BJ (cell line): Measurements from ENCODE around the gene ZFYVE28. TPM values are rescaled to one million over a fixed set of nuclear protein-coding genes. Genes with fewer than 3 reads are reported as not detected.

Experiments
- CTCF ChIA-PET: fragments of 350-600 bp; formaldehyde crosslinking; extraction: SDS; loops from one replicate; lab custom pipeline; 2021; ENCODE audit warnings: antibody characterized with exemption, inconsistent platforms; lab: Yijun Ruan, JAX
- POLR2A ChIA-PET: fragments of 300-600 bp; sonication (Branson Sonifier 250); formaldehyde crosslinking; extraction: SDS; loops from one replicate; lab custom pipeline; 2021; ENCODE audit warnings: antibody characterized with exemption; lab: Charles Lee
- DNase-seq: peaks from one replicate; pipeline ENCODE4 v3.0.0-alpha.2; 2011; ENCODE audit warnings: low read depth
- H3K27me3 ChIP-seq: 2 replicates; pipeline ENCODE4 v1.6.0; 2011; ENCODE audit warnings: low read length; ENCODE audit not compliant: control insufficient read depth, insufficient read depth
- H3K36me3 ChIP-seq: 2 replicates; pipeline ENCODE4 v1.5.1; 2011; ENCODE audit warnings: low read length; ENCODE audit not compliant: control insufficient read depth, insufficient read depth
- H3K4me3 ChIP-seq: 2 replicates; pipeline ENCODE4 v1.5.1; 2011; ENCODE audit warnings: low read depth, mild to moderate bottlenecking, control low read depth, low read length
- polyA plus RNA-seq: library from polyadenylated mRNA; depleted of rRNA; stranded (reverse); fragments of >200 nt; gene quantifications from 2 replicates; pipeline ENCODE4 v1.2.3, GENCODE V29; 2011
- TF ChIP-seq, protein P1 (sequence below): IDR thresholded peaks from 2 replicates; pipeline ENCODE4 v1.5.1; 2011; ENCODE audit warnings: low read depth, mild to moderate bottlenecking, control low read depth, inconsistent platforms, low read length, moderate library complexity; ENCODE audit not compliant: insufficient read depth

Gene ZFYVE28
- polyA plus RNA-seq, 1 experiment, result 4.4 TPM

- DNase-seq, result no peak
- CTCF ChIA-PET, result interaction anchor here (1.3 to 1.5 kb wide), 2 partner anchors 10 to 241 kb away, joined by 5 to 9 read pairs; no protein-coding TSS in a partner anchor
- Histone ChIP-seq H3K4me3 (no peak overlapping the region), H3K27me3 (peaks cover 1% of the 10 kb centered on the region; the same call in 1 of the 2 replicates), H3K36me3 (no peaks in the 10 kb centered on the region)
- TF ChIP-seq, protein P1, sequence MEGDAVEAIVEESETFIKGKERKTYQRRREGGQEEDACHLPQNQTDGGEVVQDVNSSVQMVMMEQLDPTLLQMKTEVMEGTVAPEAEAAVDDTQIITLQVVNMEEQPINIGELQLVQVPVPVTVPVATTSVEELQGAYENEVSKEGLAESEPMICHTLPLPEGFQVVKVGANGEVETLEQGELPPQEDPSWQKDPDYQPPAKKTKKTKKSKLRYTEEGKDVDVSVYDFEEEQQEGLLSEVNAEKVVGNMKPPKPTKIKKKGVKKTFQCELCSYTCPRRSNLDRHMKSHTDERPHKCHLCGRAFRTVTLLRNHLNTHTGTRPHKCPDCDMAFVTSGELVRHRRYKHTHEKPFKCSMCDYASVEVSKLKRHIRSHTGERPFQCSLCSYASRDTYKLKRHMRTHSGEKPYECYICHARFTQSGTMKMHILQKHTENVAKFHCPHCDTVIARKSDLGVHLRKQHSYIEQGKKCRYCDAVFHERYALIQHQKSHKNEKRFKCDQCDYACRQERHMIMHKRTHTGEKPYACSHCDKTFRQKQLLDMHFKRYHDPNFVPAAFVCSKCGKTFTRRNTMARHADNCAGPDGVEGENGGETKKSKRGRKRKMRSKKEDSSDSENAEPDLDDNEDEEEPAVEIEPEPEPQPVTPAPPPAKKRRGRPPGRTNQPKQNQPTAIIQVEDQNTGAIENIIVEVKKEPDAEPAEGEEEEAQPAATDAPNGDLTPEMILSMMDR, result no peak
- POLR2A ChIA-PET, result no interaction called here
These were observed 43.0 kb upstream of the ZFYVE28 start for GRCh38 chr4:2461246-2461960.

DNA sequence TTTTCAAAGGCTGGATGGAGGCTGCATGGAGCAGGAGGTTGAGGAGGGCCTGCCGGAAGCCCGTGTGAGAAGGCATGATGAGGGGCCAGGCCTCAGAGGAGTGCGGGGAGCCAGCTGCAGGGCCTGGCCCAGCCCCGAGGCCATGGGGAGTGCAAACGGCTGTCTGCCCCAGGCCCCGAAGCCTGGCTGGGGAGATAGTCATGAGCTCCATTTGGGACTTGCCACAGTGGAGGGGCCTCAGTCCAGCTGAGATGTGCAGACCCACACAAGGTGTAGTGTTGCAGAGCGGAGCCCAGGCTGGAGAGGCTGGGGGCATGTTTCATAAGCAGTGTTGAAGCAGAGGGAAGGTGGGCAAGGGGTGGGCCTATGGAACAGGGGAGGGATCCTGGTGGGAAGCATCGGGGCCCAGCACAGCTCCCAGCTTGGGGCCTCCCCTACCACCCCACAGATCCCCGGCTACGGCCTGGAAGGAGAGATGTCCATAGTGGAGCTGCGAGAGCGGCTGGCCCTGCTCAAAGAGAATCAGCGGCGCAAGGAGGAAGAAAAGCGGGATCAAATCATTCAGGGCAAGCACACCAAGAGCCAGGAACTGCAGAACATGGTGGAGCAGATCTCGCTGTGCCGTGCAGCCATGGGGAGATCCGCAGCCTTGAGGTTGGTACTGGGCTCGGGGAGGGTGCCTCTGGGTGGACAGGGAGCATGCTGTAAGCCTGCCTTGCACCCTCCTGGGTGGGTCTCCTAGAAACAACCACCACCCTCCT lies 41.3 kb upstream of the ZFYVE28 start:
- no peak for DNase-seq
- no peak overlapping the region for H3K4me3 ChIP-seq
- POLR2A ChIA-PET, result no interaction called here
- H3K27me3 ChIP-seq, result peaks cover 1% of the 10 kb centered on the region; the same call in 1 of the 2 replicates
- TF ChIP-seq, protein P1, result no peak
- no peaks in the 10 kb centered on the region for H3K36me3 ChIP-seq
- CTCF ChIA-PET, result no interaction called here

DNA sequence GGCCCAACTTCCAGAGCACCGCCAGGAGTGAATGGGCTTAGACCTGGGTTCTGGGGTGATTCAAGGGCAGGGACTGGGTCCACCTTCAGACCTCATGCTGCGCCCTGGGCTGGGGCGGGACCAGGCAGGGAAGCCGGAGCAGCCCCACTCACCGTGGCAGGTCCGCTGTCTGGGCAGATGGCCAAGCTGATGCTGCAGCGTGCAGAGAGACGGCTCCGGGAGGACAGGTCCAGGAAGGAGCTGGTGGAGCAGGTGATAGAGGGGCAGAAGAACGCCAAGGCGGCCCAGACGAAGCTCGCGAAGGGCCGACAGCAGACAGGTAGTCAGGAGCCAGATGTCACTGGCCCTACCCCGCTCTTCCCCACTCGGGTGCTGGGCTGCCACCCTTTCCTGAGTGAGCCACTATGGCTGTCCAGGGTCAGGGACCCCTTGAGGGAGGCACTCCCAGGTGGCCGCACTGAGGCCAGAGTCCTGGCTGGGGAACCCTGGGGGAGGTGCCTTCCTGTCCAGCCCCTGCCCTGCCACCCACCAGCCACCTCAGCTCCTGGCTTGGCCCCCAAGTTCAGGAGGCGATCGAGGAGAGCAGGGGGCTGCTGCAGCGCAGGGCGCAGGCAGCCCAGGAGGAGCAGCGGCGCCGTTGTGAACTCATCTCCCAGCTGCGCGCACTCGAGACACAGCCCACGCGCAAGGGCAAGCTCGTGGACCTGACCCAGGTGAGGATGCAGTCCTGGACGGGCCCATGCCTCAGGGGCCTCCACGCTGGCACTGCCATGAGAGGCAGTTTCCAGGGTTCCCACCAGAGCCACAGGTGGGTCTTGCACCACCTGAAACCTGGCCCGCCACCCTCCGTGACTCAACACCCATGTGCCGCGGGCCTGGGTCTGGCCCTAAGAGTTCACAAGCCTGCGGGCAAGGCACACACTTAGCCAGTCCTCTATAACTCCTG lies 40.4 kb upstream of the ZFYVE28 start:
- no peak overlapping the region for H3K4me3 ChIP-seq
- H3K36me3 ChIP-seq, result no peaks in the 10 kb centered on the region
- ChIA-PET POLR2A (no interaction called here), CTCF (no interaction called here)
- no peak for DNase-seq
- TF ChIP-seq, protein P1, result no peak
- H3K27me3 ChIP-seq, result peaks cover 1% of the 10 kb centered on the region; the same call in 1 of the 2 replicates

- H3K27me3 ChIP-seq, result peaks cover 1% of the 10 kb centered on the region; the same call in 1 of the 2 replicates
- TF ChIP-seq, protein P1, result no peak
- POLR2A ChIA-PET, result no interaction called here
- no peak overlapping the region for H3K4me3 ChIP-seq
- CTCF ChIA-PET, result interaction anchor here (0.5 kb wide), 1 partner anchor 8 kb away, joined by 3 read pairs; no protein-coding TSS in a partner anchor
- no peaks in the 10 kb centered on the region for H3K36me3 ChIP-seq
- DNase-seq, result no peak
These were observed 39.2 kb upstream of the ZFYVE28 start for GRCh38 chr4:2457481-2458295.
